ENCODE data around the gene ENTPD3. TPM values are rescaled to one million over a fixed set of nuclear protein-coding genes. Genes with fewer than 3 reads are reported as not detected.

The ENTPD3 gene
- total RNA-seq, 1 donor from 2014 or later, result not detected

DNA sequence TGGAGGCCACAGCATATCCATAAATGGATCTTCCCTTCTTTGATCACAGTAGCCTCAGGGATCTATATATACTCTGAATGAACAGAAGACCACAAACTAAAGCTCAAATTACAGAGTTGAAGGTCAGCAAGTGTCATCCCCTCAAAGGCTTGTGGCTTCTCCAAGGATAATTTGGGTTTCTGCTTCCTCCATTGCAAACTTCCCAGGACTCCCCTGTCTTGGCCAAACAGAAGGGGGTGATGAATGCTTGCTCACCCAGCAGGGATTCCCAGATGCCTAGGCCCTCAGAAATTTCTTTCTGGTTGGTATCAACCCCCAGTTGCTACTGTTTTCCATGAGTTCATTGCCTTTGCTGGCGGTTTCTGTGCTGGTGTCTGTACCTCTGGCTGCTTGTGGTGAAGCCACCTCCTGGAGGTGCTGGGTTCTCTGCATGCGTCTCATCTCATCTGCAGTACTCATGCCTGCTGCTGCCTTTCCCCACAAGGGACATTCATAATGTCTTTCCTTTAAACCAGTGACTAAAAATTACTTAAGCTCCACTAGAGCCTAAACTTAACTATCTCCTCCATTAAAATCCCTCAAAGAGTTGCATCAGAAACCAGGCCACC, 17.7 kb downstream of the ENTPD3 start:
- TF ChIP-seq, protein P1, sequence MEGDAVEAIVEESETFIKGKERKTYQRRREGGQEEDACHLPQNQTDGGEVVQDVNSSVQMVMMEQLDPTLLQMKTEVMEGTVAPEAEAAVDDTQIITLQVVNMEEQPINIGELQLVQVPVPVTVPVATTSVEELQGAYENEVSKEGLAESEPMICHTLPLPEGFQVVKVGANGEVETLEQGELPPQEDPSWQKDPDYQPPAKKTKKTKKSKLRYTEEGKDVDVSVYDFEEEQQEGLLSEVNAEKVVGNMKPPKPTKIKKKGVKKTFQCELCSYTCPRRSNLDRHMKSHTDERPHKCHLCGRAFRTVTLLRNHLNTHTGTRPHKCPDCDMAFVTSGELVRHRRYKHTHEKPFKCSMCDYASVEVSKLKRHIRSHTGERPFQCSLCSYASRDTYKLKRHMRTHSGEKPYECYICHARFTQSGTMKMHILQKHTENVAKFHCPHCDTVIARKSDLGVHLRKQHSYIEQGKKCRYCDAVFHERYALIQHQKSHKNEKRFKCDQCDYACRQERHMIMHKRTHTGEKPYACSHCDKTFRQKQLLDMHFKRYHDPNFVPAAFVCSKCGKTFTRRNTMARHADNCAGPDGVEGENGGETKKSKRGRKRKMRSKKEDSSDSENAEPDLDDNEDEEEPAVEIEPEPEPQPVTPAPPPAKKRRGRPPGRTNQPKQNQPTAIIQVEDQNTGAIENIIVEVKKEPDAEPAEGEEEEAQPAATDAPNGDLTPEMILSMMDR (IDR thresholded peaks at IDR 0.05; ENCODE audit: unreplicated experiment), result no peak
- H3K27ac Mint-ChIP-seq (ENCODE audit: unreplicated experiment), result no peak overlapping the region
- DNase-seq (ENCODE audit: low spot score), result no peak
- H3K36me3 Mint-ChIP-seq (ENCODE audit: low read depth, unreplicated experiment), result no peaks in the 10 kb centered on the region
- no peaks in the 10 kb centered on the region for H3K27me3 Mint-ChIP-seq (ENCODE audit: unreplicated experiment)
- H3K4me3 Mint-ChIP-seq (ENCODE audit: unreplicated experiment), result no peak overlapping the region
- no peaks in the 10 kb centered on the region for H3K9me3 Mint-ChIP-seq (ENCODE audit: unreplicated experiment)
- no peaks in the 10 kb centered on the region for H3K4me1 Mint-ChIP-seq (ENCODE audit: unreplicated experiment)

DNA sequence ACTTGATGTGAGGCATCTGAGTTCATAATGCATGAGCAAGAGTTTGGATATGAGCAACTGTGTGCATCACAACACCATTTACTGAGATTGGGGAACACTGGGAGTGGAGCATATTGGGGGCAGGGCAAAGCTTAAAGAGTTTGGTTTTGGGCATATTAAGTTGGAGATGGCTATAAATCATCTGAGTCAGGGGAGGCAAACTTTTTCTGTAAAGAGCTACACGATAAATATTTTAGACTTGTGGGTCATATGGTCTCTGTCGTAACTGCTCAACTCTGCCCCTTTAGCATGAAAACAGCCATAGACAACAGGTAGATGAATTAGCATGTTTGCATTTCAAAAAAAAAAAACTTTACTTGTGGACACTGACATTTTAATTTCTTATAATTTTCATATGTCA, 20.0 kb downstream of the ENTPD3 start:
- H3K4me3 Mint-ChIP-seq (ENCODE audit: unreplicated experiment), result no peak overlapping the region
- H3K9me3 Mint-ChIP-seq (ENCODE audit: unreplicated experiment), result no peaks in the 10 kb centered on the region
- H3K4me1 Mint-ChIP-seq (ENCODE audit: unreplicated experiment), result no peaks in the 10 kb centered on the region
- DNase-seq (ENCODE audit: low spot score), result no peak
- H3K27ac Mint-ChIP-seq (ENCODE audit: unreplicated experiment), result no peak overlapping the region
- TF ChIP-seq, protein P1 (IDR thresholded peaks at IDR 0.05; ENCODE audit: unreplicated experiment), result no peak
- no peaks in the 10 kb centered on the region for H3K27me3 Mint-ChIP-seq (ENCODE audit: unreplicated experiment)
- no peaks in the 10 kb centered on the region for H3K36me3 Mint-ChIP-seq (ENCODE audit: low read depth, unreplicated experiment)

DNA sequence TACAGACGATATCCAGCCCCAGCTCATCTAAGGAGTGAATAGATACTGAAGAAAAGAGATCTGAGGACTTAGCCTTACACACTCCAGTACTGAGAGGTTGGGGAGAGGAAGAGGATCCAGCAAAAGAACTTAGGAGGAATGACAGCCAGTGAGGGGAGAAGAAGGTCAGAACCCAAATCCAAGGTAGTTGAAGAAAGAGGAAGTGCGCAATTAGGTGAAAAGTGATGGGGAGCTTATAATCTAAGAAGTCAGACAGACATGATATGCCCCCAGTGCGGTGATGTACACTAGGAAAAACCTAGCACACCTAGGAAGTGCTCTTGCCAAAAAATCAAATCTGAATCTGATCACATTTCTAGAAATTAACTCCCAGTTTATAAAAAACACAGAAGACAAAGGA, 20.6 kb downstream of the ENTPD3 start:
- H3K4me3 Mint-ChIP-seq (ENCODE audit: unreplicated experiment), result no peak overlapping the region
- no peaks in the 10 kb centered on the region for H3K27me3 Mint-ChIP-seq (ENCODE audit: unreplicated experiment)
- H3K27ac Mint-ChIP-seq (ENCODE audit: unreplicated experiment), result no peak overlapping the region
- H3K36me3 Mint-ChIP-seq (ENCODE audit: low read depth, unreplicated experiment), result no peaks in the 10 kb centered on the region
- no peaks in the 10 kb centered on the region for H3K9me3 Mint-ChIP-seq (ENCODE audit: unreplicated experiment)
- no peaks in the 10 kb centered on the region for H3K4me1 Mint-ChIP-seq (ENCODE audit: unreplicated experiment)
- no peak for DNase-seq (ENCODE audit: low spot score)
- TF ChIP-seq, protein P1 (IDR thresholded peaks at IDR 0.05; ENCODE audit: unreplicated experiment), result no peak

DNA sequence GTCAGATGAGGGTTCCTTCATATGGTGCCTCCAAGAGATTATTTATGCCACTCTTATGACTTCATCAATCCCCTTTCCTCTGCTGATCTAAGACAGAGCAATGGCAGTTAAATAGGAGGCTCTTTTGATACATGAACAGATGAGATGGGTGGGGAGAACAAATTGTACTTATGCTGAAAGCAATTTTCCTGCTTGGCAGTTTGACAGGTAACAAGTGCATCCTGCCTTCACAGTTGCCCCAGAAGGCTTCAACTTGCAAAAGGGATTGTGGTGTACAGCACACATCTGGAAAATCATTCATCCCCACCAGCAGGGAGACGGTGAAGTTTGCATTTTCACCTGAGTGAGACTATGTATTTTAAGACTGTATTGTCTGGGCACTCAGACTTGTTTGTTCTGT, 27.3 kb downstream of the ENTPD3 start:
- no peaks in the 10 kb centered on the region for H3K4me1 Mint-ChIP-seq (ENCODE audit: unreplicated experiment)
- no peaks in the 10 kb centered on the region for H3K9me3 Mint-ChIP-seq (ENCODE audit: unreplicated experiment)
- no peak for DNase-seq (ENCODE audit: low spot score)
- TF ChIP-seq, protein P1 (IDR thresholded peaks at IDR 0.05; ENCODE audit: unreplicated experiment), result no peak
- no peaks in the 10 kb centered on the region for H3K27me3 Mint-ChIP-seq (ENCODE audit: unreplicated experiment)
- H3K4me3 Mint-ChIP-seq (ENCODE audit: unreplicated experiment), result no peak overlapping the region
- H3K36me3 Mint-ChIP-seq (ENCODE audit: low read depth, unreplicated experiment), result no peaks in the 10 kb centered on the region
- H3K27ac Mint-ChIP-seq (ENCODE audit: unreplicated experiment), result no peak overlapping the region

DNA sequence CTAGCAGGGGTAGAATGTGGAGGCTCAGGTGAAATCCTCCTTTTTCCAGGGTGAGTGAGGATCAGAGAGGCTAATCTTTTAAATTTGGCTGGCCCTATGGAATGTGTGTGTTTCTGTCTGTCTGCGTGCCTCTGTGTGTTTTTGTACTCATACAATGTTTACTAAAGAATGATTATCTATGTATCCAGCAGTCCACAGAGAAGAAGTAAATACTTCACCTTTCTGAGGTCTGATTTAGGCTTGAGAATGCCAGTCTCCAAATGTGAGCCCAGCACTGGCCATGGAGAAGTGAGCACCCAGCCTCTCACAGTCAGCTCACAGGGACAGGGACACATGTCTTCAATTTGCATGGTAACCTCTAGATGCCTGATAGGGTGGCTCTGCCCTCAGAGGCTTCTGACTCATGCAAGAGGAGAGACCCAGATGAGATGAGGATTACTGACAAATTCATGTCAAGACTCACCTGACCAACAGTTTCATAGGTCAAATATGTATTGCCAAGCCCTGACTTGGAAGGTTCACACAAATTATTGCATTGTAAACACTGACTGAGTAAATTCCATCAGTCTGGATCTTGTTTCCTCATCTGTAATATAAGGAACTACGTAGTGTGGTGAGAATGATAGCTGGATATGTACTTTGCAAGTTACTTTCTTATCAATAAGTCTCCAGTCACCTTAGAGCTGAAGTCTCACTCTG, 31.0 kb downstream of the ENTPD3 start:
- no peak overlapping the region for H3K27ac Mint-ChIP-seq (ENCODE audit: unreplicated experiment)
- TF ChIP-seq, protein P1 (IDR thresholded peaks at IDR 0.05; ENCODE audit: unreplicated experiment), result no peak
- no peaks in the 10 kb centered on the region for H3K9me3 Mint-ChIP-seq (ENCODE audit: unreplicated experiment)
- no peaks in the 10 kb centered on the region for H3K36me3 Mint-ChIP-seq (ENCODE audit: low read depth, unreplicated experiment)
- no peak for DNase-seq (ENCODE audit: low spot score)
- no peaks in the 10 kb centered on the region for H3K27me3 Mint-ChIP-seq (ENCODE audit: unreplicated experiment)
- no peak overlapping the region for H3K4me3 Mint-ChIP-seq (ENCODE audit: unreplicated experiment)
- no peaks in the 10 kb centered on the region for H3K4me1 Mint-ChIP-seq (ENCODE audit: unreplicated experiment)
